Gastrocnemius medialis (tissue), 4 donors: ENCODE measurements around the gene C11orf24. TPM values are rescaled to one million over a fixed set of nuclear protein-coding genes. Genes with fewer than 3 reads are reported as not detected.

Source experiments
- ATAC-seq, 2 donors: fragments of 150-250 bp; one replicate each; pipeline ENCODE4 v1.9.1; 2016
- DNase-seq, 2 donors: peaks; one replicate each; pipeline ENCODE4 v3.0.0-alpha.2; 2019
- H3K27ac ChIP-seq, 4 donors: fragments of 200-600 bp; sonication (generic); 1 replicate in 1 of 4; 2 replicates in 3 of 4; pipeline ENCODE4 v1.5.1; 2016 to 2018; ENCODE audit warnings: mild to moderate bottlenecking in 2 of 4, moderate library complexity in 1 of 4
- H3K27me3 ChIP-seq, 3 donors: fragments of 200-600 bp; sonication (generic) in 2 of 3; 1 replicate in 1 of 3; 2 replicates in 2 of 3; pipeline versions ENCODE4 v1.5.1 to v1.6.0; 2016 to 2019; ENCODE audit warnings: mild to moderate bottlenecking in 1 of 3, moderate library complexity in 1 of 3
- H3K36me3 ChIP-seq, 2 donors: fragments of 200-600 bp; sonication (generic) in 1 of 2; one replicate each; pipeline ENCODE4 v1.5.1; 2017 to 2018
- H3K4me1 ChIP-seq, 2 donors: fragments of 200-600 bp; sonication (generic) in 1 of 2; one replicate each; pipeline ENCODE4 v1.5.1; 2016 to 2017; ENCODE audit warnings: mild to moderate bottlenecking in 2 of 2
- H3K4me3 ChIP-seq, 4 donors: fragments of 200-600 bp; sonication (generic) in 3 of 4; 1 replicate in 1 of 4; 2 replicates in 3 of 4; pipeline ENCODE4 v1.5.1; 2016 to 2019; ENCODE audit warnings: mild to moderate bottlenecking in 2 of 4
- H3K9me3 ChIP-seq, 3 donors: fragments of 200-600 bp; sonication (generic) in 2 of 3; 1 replicate in 1 of 3; 2 replicates in 2 of 3; pipeline ENCODE4 v1.5.1; 2016 to 2019
- CTCF ChIP-seq, 5 experiments: fragments of 450-650 bp in 3 of 5; fragments of 200-600 bp in 2 of 5; sonication (generic) in 2 of 5; IDR thresholded peaks in 4 of 5; conservative IDR thresholded peaks in 1 of 5; 1 replicate in 4 of 5; 2 replicates in 1 of 5; pipeline ENCODE4 v1.5.1; 2016 to 2019; ENCODE audit warnings: antibody characterized with exemption in 5 of 5, mild to moderate bottlenecking in 3 of 5, moderate library complexity in 3 of 5
- POLR2A ChIP-seq, 2 donors: fragments of 450-650 bp; IDR thresholded peaks; one replicate each; pipeline ENCODE4 v1.6.1; 2017; ENCODE audit warnings: antibody characterized with exemption in 2 of 2, mild to moderate bottlenecking in 2 of 2, moderate library complexity in 2 of 2
- in situ Hi-C, 4 donors: fragments of 200-750 bp; cut with MboI; loops; one replicate each; pipeline versions ENCODE4 v1.15.0 to v1.8.0; 2017; ENCODE audit warnings: low sequenced_read_pairs in 4 of 4
- intact Hi-C: fragments of 100-400 bp; cut with DNase I; formaldehyde crosslinking; loops from one replicate; pipeline ENCODE4 v1.15.1; 2023; ENCODE audit warnings: low total_unique reads
- total RNA-seq, 4 donors: library from RNA; depleted of rRNA; stranded (reverse); fragments of >200 nt; gene quantifications; one replicate each; pipeline versions ENCODE4 v1.1.0 to v1.2.3, GENCODE V29; 2016

Gene C11orf24
- total RNA-seq, 4 donors from 2014 or later: 8.1 to 19.3 (median 10.6) TPM

- DNase-seq (no peak), ATAC-seq (no peak)
- peaks cover 0 to 49% of the 10 kb centered on the region in 2 donors for H3K36me3 ChIP-seq
- intact Hi-C loops: no loop called here
- H3K4me1 ChIP-seq: peaks cover 17 to 25% of the 10 kb centered on the region in 2 donors
- H3K4me3 ChIP-seq: no peak overlapping the region
- H3K9me3 ChIP-seq: no peaks in the 10 kb centered on the region
- no peak overlapping the region for H3K27ac ChIP-seq
- no peaks in the 10 kb centered on the region for H3K27me3 ChIP-seq
- in situ Hi-C loops: no loop called here
- no peak for TF ChIP-seq CTCF (IDR thresholded peaks at IDR 0.05 in 4 of 5, conservative IDR thresholded peaks at IDR 0.05 in 1 of 5)
- TF ChIP-seq POLR2A (IDR thresholded peaks at IDR 0.05): no peak
These were observed 4.6 kb downstream of the C11orf24 start for GRCh38 chr11:68266936-68267880.

- in situ Hi-C loops (no loop called here), intact Hi-C loops (no loop called here)
- Histone ChIP-seq H3K27ac (no peak overlapping the region), H3K4me3 (no peak overlapping the region), H3K4me1 (peaks cover 17 to 22% of the 10 kb centered on the region in 2 donors), H3K9me3 (no peaks in the 10 kb centered on the region), H3K36me3 (peaks cover 0 to 58% of the 10 kb centered on the region in 2 donors), H3K27me3 (no peaks in the 10 kb centered on the region)
- DNase-seq: no peak
- TF ChIP-seq POLR2A (IDR thresholded peaks at IDR 0.05) (no peak), CTCF (IDR thresholded peaks at IDR 0.05 in 4 of 5, conservative IDR thresholded peaks at IDR 0.05 in 1 of 5) (no peak)
- ATAC-seq: no peak
These were observed 5.5 kb downstream of the C11orf24 start for GRCh38 chr11:68266121-68266891.

GRCh38 chr11:68264741-68265540, 6.8 kb downstream of the C11orf24 start:
- Histone ChIP-seq H3K36me3 (peaks cover 0 to 70% of the 10 kb centered on the region in 2 donors), H3K4me3 (no peak overlapping the region), H3K27ac (no peak overlapping the region), H3K9me3 (no peaks in the 10 kb centered on the region), H3K27me3 (no peaks in the 10 kb centered on the region), H3K4me1 (peaks cover 7 to 9% of the 10 kb centered on the region in 2 donors)
- TF ChIP-seq CTCF (IDR thresholded peaks at IDR 0.05 in 4 of 5, conservative IDR thresholded peaks at IDR 0.05 in 1 of 5) (no peak), POLR2A (IDR thresholded peaks at IDR 0.05) (no peak)
- ATAC-seq (no peak), DNase-seq (no peak)
- in situ Hi-C loops (no loop called here), intact Hi-C loops (no loop called here)

- intact Hi-C loops: no loop called here
These were observed 7.5 kb downstream of the C11orf24 start for GRCh38 chr11:68264244-68264643.

More at GRCh38 chr11:68264244-68264643, 7.5 kb downstream of the C11orf24 start:
- in situ Hi-C loops: no loop called here
- DNase-seq (no peak), ATAC-seq (no peak)
- Histone ChIP-seq H3K27ac (no peak overlapping the region), H3K4me1 (peaks cover 0 to 2% of the 10 kb centered on the region in 2 donors), H3K36me3 (peaks cover 0 to 70% of the 10 kb centered on the region in 2 donors), H3K9me3 (no peaks in the 10 kb centered on the region), H3K4me3 (no peak overlapping the region), H3K27me3 (no peaks in the 10 kb centered on the region)
- TF ChIP-seq CTCF (IDR thresholded peaks at IDR 0.05 in 4 of 5, conservative IDR thresholded peaks at IDR 0.05 in 1 of 5) (no peak), POLR2A (IDR thresholded peaks at IDR 0.05) (no peak)
